LoVo (cell line): Measurements from ENCODE around the gene TTC31.
A peak's percentile ranks its signal among the peaks of the same experiment; 100 is the strongest.

ENCODE experiments used
- DNase-seq: peaks from one replicate; pipeline ENCODE4 v3.0.0-alpha.2; 2016; ENCODE audit warnings: low spot score

The TTC31 gene

DNA sequence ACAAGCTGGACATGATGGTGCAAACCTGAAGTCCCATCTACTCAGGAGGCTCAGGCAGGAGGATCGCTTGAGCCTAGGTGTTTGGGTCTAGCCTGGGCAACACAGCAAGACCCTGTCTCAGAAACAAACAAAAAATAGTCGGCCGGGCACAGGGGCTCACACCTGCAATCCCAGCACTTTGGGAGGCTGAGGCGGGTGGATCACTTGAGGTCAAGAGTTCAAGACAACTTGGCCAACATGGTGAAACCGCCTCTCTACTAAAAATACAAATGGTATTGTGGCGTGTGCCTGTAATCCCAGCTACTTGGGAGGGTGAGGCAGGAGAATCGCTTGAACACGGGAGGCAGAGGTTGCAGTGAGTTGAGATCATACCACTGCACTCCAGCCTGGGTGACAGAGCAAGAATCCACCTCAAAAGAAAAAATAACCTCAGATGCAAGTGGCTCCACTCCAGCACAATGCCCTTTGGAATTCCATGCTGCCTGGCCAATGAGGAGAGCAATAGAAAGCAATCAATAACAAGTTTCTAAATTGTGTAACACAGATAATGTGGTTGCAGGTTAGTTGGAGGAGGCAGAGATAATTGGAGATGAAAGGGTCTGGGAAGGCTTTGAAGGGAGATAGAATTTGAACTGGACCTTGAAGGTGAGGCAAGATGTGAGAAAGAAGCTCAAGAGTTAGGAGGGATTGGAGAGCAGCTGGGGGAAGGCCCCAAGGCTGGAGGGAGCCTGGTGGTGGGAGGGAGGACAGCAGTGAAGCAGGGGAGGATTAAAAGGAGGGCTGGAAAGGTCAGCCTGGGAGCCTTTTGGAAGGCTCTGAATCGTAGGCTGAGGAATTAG is 6.0 kb downstream of the TTC31 start:
- no peak for DNase-seq

DNA sequence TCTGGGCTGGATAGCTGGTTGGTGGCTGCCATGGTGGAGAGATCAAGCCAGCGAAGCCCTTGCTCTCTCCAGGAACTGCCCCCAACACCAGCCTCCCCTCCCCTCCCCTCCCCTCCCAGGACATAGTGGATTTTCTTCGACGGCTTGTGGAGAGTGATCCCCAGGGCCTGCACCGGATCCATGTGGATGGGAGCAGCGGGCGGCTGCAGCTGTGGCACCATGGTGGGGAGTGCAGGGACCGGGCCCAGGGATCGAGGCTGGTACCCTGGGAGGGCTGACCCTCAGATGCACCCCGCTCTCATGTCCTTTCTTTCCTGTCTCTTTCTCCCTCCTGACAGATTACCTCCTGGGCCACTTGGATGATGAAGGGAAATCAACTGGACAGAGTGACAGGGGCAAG is 7.0 kb downstream of the TTC31 start:
- no peak for DNase-seq

DNA sequence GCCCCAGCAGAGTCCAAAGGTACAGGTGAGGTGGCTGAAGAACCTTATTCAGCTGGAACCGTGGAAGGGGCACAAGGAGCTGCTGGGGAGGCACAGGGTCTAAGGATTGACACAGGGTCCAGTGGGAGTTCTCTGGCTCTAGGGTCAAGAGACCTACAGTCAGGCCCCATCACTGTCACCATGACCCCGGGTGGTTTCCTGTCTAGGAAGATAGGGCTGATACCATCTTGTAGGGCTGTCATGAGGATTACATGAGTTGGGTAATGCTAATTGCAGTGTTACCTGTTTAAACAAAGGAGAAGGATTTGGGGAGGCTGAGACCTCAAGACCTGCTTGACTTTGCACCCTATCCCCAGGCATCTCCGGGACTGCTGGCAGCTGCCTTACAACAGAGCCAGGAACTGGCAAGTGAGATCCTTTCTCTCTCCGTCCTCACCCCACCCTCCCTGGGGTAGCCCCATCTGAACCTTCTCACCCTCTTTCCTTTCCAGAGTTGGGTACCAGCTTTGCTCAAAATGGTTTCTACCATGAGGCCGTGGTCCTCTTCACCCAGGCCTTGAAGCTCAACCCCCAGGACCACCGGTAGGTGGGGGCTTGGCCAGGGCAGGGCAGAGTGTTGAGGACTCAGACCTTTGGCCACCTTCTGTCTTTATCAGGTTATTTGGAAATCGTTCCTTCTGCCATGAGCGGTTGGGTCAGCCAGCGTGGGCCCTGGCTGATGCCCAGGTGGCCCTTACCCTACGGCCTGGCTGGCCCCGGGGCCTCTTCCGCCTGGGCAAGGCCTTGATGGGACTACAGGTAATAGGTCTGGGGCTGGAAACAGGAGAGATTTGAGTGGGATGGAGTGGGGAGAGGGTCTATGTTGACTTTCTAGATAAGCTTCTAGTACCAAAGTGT is 9.0 kb downstream of the TTC31 start:
- no peak for DNase-seq

DNA sequence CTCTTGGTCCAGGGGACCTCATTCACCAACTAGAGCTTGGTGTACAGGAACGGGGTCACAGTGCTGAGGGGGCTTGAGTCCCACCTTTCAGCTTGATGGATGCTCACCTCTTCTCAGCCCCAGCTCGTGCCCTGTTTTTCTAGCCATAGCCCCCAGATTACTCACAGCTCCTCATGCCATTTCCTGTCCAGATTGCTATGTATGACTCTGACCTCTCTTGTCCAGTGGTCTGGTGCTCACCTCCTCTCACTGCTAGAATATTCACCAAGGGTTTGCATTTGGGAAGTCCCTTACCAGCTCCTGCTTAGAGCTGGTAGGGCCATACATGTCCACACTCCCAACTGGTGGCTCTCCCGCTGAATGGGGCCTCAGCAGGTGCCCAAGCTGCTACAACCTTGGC is 10.7 kb downstream of the TTC31 start:
- DNase-seq = no peak

GRCh38 chr2:74495440-74495839 is 12.6 kb downstream of the TTC31 start:
- DNase-seq = no peak

DNA sequence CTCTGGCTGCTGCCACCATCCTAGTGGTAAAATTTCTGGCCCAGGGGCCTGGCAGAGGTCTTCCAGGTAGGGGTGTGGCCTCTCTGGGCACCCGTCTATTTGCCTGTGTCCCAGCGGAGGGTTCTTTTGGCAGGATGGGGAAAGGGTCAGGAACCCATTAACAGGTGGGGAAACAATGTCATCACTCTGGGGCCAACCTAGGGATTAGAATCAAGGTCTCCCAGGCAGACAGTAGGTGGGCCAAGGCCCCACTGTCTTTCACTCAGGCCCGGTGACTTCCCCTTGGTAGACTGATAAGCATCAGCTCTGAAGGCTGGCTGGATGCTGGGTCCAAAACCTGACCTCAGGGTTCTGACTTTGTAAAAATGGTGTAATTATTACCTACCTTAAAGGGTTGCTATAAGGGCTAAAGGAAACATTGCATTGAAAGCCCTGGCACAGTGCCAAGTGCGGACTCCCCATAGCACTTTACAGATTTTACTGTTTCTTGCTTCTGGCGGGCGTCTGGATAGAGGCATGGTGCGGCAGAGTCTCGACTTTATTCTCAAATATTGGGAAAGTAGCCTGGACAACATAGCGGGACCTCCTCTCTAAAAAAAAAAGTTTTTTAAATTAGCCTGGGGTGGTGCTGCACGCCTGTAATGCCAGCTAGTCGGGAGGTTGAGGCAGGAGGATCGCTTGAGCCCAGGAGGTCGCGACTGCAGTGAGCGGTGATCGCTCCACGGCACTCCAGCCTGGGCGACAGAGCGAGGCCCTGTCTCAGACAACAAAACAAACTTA is 14.3 kb downstream of the TTC31 start:
- DNase-seq = no peak

DNA sequence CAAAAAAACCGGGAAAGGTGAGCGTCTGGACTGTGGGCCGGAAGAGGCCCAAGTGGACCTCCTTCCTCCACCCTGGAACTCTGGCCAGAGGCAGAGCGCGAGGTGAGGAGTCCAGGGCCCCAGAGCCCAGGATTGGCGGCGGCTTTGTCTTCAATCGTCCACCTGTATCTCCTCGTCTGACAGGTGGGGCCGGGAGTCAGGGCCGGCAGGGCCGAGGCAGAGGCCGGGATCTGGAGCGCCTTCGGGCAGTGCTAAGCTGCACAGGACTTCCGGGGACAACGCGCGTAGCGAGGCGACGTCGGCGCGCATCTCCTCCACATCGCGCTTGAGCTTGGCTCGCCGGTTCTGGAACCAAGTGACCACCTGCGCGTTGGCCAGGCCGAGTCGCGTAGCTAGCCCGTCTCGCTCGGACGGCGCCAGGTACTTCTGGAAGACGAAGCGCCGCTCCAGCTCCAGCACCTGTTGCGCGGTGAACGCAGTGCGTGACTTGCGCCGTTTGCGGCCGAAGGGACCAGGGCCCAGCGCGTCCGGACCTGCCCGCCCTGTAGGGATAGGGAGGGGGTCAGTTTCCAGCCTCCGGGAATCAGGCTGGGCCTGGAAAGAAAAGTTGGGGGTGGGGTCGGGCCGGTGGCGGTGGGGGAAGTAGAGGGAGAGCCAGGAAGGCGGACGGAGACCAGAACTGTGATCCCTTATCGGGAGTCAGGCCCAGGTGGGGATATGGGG is 15.1 kb downstream of the TTC31 start:
- DNase-seq = no peak

GRCh38 chr2:74498500-74499266 is 15.8 kb downstream of the TTC31 start:
- DNase-seq = no peak

DNA sequence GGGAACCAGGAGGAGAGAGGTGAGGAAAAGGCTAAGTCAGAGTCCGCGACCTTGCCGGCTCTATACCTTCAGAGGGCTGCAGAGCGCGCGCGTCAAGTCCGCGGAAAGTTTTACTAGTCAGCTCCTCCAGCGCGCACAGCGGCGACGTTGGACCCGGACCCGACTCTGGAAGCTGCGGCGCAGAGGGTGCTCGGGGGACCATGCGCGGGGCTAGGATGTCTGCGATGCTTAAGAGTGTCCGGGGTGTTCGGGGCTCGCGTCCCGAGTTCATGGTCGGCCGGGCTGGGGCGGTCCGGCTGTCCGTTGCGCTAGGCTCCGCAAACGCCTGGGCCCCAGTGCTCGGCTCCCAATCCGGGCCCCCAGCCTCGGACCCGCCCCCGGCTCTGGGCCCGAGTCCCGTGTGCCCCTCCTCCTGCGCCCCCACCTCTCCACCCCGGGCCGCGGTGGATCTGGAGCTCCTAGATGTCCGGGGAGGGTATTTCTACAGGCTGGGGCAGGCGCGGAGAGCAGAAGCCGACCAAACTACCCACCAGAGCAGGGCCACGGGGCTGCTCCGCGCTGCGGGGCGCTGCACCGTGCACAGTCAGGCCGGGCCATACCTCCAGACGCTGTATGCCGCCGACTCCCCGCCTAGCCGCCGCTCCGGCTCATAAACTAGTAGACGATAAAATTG is 16.5 kb downstream of the TTC31 start, which contains the start of gene LBX2:
Gene LBX2 (minus strand): TSS at position 337 of the 673 bp plus-strand sequence. CDS start 66 bp downstream, at position 271.
- DNase-seq = no peak

DNA sequence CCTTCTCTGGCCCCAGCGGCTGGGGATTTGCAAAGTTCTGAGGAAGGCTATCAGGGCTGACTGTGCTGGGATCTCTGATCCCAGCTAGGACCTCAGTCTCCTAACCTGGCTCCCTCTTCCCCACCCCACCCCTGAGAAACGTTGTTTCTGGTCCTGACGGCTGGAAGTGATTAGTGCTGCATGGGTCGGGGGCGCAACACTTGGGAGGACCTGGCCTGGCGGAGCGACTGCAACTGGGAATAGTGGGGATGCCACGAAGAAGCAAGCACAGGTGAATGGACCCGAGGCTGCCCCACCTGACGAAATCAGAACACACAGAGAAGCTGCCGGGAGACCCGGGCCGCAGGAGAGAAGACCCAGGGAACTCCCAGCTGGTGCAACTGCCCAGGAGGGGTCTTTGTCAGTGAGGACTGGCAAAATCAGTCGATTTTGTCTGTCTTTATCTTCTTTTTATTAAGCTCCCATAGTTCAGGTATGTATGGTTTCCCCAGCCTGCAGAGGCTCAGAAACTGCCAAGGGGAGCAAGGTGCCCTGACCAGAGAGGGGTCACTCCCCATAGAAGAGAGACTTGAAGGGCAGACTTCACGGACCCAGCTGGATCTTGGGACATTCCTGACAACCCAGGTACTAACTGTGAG is 17.2 kb downstream of the TTC31 start:
- no peak for DNase-seq

DNA sequence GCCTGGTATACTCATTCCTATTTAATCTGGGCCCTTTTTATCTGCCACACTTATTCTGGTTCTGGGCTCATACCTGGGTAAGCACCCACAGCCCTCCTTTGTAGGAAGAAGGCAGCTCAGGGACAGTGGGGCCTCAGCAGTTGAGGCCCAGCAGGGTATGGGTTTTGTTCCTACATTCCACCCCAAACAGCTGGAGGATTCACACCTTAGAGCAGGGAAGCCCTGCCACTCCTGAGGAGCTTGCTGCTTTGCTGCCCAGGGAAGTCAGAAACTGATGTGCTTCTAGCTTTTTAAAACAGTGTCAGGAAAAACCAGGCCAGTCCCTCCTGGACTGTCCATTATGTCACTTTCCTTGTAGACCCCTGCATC is 17.7 kb downstream of the TTC31 start:
- DNase-seq = no peak

DNA sequence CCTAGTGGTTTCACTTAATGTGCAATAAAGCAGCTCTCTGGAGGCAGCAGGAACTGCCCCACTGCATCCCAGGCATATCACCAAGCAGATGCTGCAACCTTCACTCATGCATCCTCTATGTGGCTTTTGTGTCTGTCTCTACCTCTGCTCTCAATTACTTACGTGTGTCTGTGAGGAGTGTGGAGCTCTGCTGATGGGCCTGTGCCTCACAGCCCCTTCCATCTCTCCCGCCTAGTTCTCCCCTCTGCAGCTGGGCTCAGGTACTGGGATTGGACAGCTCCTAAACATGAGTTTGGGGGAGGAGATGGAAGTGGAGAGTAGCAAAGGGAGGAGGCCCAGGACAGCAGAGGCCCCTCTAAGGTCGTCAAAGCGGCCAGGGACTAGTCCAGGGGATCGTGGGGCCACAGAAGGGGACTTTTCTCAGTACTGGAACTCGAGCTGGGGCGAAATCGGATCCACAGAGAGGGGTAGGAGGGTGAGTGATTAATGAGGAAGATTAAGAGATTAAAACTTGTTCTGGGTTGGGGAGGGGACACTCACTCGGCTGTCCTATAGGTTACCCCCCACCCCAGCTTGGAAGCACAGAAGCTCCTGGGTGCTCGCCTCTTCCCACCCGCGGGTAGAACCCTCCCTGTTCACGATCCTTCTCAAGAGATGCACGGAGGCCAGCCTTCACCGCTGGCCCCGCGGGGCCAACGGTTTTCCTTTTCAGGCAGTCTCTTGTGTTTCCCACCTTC is 18.6 kb downstream of the TTC31 start:
- no peak for DNase-seq

DNA sequence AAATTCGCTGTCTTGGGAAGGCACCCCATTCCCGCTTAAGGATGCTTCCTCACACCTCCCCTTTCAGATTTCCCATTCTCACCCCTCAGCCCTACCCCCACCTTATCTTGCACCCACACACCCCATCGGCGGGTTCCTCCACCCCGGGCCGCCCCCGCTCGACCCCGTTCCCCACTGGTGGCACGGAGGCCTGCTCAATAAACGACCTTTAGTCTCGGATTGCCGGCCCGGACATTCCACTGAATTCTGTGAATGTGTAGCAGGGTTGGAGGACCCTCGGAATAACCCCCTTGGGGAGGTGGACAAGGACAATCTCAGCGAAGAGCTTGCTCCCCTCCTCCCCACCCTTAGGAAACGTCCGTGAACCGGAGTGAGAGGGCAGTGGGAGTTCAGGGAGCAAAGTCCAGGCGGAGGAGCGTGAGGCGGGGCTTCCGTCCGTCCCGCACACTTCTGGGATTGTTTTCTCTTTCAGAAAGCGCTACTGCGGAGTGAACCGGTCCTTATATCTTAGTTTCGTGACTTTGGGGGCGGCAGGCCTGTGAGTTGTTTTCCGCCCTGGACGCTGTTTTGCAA is 19.4 kb downstream of the TTC31 start:
- DNase-seq = peak; percentile 65

GRCh38 chr2:74502720-74503505 is 20.0 kb downstream of the TTC31 start:
- DNase-seq = peak; percentile 86

DNA sequence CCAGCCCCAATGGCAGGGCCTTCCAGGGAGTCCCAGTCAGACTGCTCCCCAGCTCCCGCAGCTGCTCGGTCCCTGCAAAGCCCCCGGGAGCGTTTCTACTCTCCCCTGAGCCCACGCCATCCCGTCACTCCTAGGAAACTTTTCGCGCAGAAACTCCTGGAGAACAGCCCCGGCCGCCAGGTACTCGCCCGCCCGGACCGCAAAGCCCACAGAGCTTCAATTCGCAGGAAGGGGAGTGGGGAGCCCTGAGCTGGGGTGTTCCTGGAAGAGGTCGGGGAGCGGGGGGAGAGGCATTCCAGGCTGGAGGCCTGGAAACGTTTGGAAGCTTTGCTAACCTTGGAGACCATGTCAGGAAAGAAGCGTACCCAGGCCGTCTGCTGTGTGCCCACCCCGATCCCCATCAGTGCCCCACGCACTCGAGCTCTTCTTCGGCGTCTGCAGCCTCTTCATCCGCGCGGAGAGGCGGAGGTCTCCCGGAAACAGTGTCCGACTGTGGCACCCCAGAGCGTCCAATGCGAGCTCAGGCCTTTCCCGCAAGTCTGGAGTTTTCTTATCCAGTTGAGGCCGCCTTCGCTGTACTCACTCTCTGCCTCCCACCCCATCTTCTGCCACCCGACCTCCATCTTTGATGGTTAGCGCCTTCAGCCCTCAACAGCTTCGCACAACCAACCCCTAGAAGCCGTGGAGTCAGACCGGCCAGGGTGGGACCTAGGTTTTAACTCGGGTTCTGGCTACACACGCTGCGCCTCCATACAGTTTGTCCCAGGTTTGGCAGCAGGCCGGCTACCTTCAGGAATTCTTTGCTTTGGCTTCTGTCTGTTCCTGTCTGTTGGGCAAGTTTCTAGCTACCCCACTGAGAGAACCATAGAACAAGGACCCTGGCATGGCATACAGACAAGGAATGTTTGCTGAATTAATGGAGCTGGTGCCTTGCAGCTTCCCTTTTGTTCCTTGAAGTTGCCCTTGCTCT is 20.9 kb downstream of the TTC31 start:
- DNase-seq = no peak

DNA sequence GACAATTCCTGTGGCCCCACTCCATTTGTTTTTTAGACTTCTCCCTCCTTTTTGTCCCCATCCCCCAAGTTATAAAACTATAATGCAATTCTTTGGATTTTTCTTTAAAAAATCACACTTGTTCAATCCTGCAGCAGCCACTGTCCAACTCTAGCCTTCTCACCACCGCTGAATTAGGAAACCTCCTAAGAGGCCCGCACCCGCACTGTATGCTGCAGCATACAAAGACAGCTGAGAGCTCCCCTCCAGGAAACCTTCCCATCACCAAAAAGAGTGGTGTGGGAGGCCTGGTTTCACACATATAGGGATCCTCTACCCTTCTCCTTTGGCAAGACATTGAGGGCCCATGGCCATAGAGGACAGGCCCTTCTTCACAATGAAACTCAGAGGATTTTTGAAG is 21.7 kb downstream of the TTC31 start:
- DNase-seq = no peak
